HFFc6 (cell line): ENCODE measurements around the gene PRSS16. TPM values are rescaled to one million over a fixed set of nuclear protein-coding genes. Genes with fewer than 3 reads are reported as not detected.

Experiments used
- DNase-seq: peaks from one replicate; pipeline ENCODE4 v3.0.0-alpha.2; 2018
- H3K27ac Mint-ChIP-seq: 2 replicates; pipeline ENCODE4 v1.8.0; 2020; ENCODE audit warnings: mild to moderate bottlenecking, mixed read lengths
- H3K27me3 Mint-ChIP-seq: 2 replicates; pipeline ENCODE4 v1.8.0; 2021; ENCODE audit warnings: mild to moderate bottlenecking, moderate library complexity, mixed read lengths; ENCODE audit not compliant: insufficient read depth
- H3K36me3 Mint-ChIP-seq: 2 replicates; pipeline ENCODE4 v1.8.0; 2021; ENCODE audit warnings: low read depth, mixed read lengths
- H3K4me1 Mint-ChIP-seq: 2 replicates; pipeline ENCODE4 v1.8.0; 2020; ENCODE audit warnings: low read depth, mixed read lengths
- H3K4me3 Mint-ChIP-seq: 2 replicates; pipeline ENCODE4 v1.8.0; 2020; ENCODE audit warnings: mild to moderate bottlenecking, moderate library complexity, mixed read lengths
- H3K9me3 Mint-ChIP-seq: 2 replicates; pipeline ENCODE4 v1.8.0; 2020; ENCODE audit warnings: mild to moderate bottlenecking, mixed read lengths
- total RNA-seq, 6 experiments: library from RNA; stranded (reverse); fragmentation: NEBNext Ultra II Directional; extraction: Animal tissue kit (Norgen Biotek cat#: 25700); gene quantifications; 2 replicates in 1 of 6; 3 replicates in 5 of 6; pipeline ENCODE4 v1.2.3, GENCODE V29; 2021
- TF ChIP-seq, protein P1 (sequence below): fragments of 200-600 bp; sonication (generic); IDR thresholded peaks from 2 replicates; pipeline ENCODE4 v1.5.0; 2021; ENCODE audit warnings: antibody characterized with exemption, mild to moderate bottlenecking

Gene PRSS16
- total RNA-seq, 6 experiments from 2014 or later = not detected

- Mint-ChIP-seq H3K27ac (no peak overlapping the region), H3K36me3 (peaks cover 14% of the 10 kb centered on the region; the same call in 1 of the 2 replicates), H3K4me3 (peak overlapping the region; percentile 82), H3K4me1 (peaks cover 34% of the 10 kb centered on the region), H3K9me3 (no peaks in the 10 kb centered on the region; the same call in 1 of the 2 replicates), H3K27me3 (peaks cover 58% of the 10 kb centered on the region)
- no peak for DNase-seq
- TF ChIP-seq, protein P1, sequence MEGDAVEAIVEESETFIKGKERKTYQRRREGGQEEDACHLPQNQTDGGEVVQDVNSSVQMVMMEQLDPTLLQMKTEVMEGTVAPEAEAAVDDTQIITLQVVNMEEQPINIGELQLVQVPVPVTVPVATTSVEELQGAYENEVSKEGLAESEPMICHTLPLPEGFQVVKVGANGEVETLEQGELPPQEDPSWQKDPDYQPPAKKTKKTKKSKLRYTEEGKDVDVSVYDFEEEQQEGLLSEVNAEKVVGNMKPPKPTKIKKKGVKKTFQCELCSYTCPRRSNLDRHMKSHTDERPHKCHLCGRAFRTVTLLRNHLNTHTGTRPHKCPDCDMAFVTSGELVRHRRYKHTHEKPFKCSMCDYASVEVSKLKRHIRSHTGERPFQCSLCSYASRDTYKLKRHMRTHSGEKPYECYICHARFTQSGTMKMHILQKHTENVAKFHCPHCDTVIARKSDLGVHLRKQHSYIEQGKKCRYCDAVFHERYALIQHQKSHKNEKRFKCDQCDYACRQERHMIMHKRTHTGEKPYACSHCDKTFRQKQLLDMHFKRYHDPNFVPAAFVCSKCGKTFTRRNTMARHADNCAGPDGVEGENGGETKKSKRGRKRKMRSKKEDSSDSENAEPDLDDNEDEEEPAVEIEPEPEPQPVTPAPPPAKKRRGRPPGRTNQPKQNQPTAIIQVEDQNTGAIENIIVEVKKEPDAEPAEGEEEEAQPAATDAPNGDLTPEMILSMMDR = no peak
Observed at GRCh38 chr6:27288136-27289044, 40.9 kb downstream of the PRSS16 start.

DNA sequence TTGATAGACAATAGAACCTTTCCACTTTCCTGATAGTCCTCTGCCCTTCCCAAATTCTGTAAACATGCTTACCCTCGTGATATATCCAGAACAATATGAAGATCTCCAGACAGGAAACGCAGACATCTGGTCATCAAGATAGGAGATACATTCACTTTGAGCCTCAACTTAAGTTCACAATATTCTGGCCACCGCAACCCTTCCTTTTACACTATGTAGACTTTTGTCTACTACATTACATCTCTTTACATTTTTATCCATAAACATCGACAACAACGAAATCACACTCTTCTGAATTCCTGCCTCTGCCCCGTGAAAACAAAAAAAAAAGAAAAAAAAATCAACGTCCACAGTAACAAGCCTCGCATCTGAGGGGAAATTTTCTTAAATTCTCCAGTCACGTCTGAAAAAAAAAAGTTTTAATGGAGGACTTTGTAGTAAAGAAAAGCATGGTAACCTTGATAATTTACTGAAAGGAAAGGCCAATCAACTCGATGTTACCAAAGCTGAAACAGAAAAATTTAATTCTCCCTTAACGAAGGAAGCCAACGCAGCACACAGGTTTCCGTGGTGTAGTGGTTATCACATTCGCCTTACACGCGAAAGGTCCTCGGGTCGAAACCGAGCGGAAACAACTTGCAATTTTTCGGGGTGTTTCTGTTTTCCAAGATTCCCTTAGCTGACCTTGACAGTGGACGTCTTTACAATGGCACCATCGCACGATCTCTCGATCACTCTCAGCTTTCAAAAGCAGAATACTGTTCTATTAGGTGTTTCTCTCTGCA, 42.8 kb downstream of the PRSS16 start:
- H3K27ac Mint-ChIP-seq = no peak overlapping the region
- peaks cover 52% of the 10 kb centered on the region for H3K4me1 Mint-ChIP-seq
- H3K36me3 Mint-ChIP-seq = no peaks in the 10 kb centered on the region
- H3K4me3 Mint-ChIP-seq = peak overlapping the region; percentile 76
- TF ChIP-seq, protein P1 = no peak
- DNase-seq = peak; percentile 87
- peaks cover 44% of the 10 kb centered on the region for H3K27me3 Mint-ChIP-seq
- no peaks in the 10 kb centered on the region for H3K9me3 Mint-ChIP-seq

DNA sequence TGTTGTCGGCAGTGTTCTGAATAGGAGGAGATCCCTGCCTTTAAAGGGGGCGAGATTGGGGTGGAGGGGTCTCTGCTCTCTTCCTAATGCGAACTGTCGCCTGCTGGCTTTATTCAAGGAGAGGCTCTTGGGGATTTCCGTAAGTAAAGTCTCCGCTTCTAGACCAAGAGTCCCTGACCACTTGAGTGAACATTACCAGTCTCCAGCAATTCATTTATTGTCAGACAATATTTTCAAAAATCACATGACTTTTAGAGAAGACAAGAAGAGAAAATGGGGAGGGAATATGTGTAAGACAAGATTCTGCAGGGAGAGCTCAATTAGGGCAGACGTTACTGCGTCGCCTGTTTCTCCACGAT, 43.3 kb downstream of the PRSS16 start:
- Mint-ChIP-seq H3K27ac (no peak overlapping the region), H3K4me1 (peaks cover 57% of the 10 kb centered on the region), H3K36me3 (no peaks in the 10 kb centered on the region), H3K9me3 (no peaks in the 10 kb centered on the region), H3K4me3 (peak overlapping the region; percentile 76), H3K27me3 (peaks cover 41% of the 10 kb centered on the region)
- TF ChIP-seq, protein P1 = no peak
- no peak for DNase-seq

- H3K36me3 Mint-ChIP-seq = no peaks in the 10 kb centered on the region
- peak overlapping the region; percentile 94 for H3K4me3 Mint-ChIP-seq
- H3K9me3 Mint-ChIP-seq = no peaks in the 10 kb centered on the region
- peak overlapping the region; percentile 56; the same call in 1 of the 2 replicates for H3K27ac Mint-ChIP-seq
- H3K27me3 Mint-ChIP-seq = peaks cover 19% of the 10 kb centered on the region
- peak; percentile 67 for DNase-seq
- TF ChIP-seq, protein P1 = no peak
- peaks cover 69% of the 10 kb centered on the region for H3K4me1 Mint-ChIP-seq
Observed at GRCh38 chr6:27293436-27294098, 46.1 kb downstream of the PRSS16 start.

DNA sequence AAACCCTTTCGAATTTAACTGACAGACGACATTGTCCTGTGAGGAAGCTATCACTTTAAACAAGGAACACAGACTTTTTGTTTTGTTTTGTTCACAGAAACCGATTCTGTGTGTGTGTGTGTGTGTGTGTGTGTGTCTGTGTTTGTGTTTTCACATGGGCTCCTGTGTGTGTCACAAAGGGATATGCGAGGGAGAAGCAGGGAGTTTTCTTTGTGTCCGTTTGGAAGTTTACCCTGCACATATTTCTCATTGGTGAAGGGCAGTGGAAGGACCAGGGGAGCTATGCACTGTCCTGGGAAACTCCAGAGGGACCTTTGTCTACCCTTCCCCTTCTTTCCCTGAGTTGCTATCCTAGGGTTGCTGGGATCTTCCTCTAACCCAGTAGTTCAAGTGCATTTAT, 46.9 kb downstream of the PRSS16 start:
- peaks cover 66% of the 10 kb centered on the region for H3K4me1 Mint-ChIP-seq
- peak overlapping the region; percentile 94 for H3K4me3 Mint-ChIP-seq
- DNase-seq = peak; percentile 22
- no peaks in the 10 kb centered on the region for H3K36me3 Mint-ChIP-seq
- no peak overlapping the region for H3K27ac Mint-ChIP-seq
- H3K9me3 Mint-ChIP-seq = no peaks in the 10 kb centered on the region
- TF ChIP-seq, protein P1 = no peak
- H3K27me3 Mint-ChIP-seq = peaks cover 11% of the 10 kb centered on the region
